Cerebellar nuclear complex (tissue), 1 donor: Measurements from ENCODE around the gene MAJIN.
"Not testable (repeated sequence)": the region's sequence is repeated elsewhere in the genome, so short reads cannot be mapped to it uniquely, and the experiment has no call there.

Source experiments
- DNase-seq, 2 experiments: peaks; one replicate each; lab custom pipeline; 2025; lab: John Stamatoyannopoulos, UW

MAJIN gene, protein sequence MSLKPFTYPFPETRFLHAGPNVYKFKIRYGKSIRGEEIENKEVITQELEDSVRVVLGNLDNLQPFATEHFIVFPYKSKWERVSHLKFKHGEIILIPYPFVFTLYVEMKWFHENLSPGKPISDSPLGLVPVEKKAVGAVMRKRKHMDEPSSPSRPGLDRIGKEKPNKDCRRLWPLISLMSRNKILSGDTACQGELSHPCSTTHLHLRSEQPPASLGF

DNA sequence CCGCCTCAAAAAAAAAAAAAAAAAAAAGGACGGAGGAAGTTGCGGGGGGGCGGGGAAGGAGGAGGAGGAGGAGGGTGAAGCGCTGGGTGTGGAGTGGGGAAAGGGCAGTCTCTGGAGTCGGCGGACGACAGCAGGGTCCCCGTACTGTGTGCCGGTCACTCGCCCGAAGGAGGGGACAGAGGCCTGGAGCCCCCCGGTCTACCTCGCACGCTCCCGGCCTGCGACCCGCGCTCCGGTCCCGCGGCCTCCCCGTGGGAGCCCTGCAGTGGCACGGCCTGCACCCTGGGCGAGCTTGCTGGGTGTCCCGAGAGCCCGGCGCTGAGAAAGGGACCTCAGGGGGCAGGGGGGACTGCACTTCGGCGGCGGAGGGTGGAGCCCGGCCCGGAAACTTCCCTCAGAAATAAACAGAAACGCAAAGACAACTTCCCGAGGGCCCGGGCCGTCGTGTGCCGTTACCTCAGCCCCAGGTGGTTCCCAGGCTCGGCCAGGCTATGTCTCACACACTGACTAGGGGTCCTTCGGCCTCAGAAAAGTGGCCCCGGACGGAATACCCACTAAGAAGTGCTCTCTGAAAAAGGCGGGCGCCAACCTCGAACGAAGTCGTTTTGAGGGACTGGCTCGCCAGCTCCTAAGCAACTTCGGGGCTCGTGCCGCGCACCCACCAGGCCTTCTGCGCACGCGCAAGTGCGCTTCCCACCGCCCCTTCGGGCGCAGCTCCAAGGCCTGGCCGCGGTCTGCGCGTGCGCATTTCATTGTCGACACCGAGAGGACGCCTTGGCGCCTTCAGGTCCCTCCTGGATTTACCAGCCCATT is at the start of gene MAJIN:
Gene MAJIN, minus strand, starts transcription at position 688 of the 813 bp plus-strand sequence. CDS start 12,703 bp downstream, outside the sequence.
- peak in 1 of 2 experiments; percentile 43 for DNase-seq

DNA sequence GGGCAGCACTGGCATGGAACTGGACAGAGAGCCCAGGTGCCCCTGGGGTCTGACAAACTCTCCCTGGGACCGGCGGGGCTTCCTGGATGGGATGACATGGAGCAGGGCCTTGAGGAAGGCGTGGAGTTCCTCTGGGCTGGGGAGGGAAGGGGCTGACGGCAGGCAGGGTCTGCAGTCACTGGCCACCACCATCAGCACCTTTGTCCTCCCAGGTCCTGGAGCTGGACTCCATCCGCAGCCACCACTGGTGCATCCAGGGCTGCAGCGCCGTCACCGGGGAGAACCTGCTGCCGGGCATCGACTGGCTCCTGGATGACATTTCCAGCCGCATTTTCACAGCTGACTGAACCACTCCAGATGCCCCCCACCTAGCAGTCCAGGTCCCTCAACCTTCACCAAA is 49.6 kb upstream of the MAJIN start:
- no peak for DNase-seq

DNA sequence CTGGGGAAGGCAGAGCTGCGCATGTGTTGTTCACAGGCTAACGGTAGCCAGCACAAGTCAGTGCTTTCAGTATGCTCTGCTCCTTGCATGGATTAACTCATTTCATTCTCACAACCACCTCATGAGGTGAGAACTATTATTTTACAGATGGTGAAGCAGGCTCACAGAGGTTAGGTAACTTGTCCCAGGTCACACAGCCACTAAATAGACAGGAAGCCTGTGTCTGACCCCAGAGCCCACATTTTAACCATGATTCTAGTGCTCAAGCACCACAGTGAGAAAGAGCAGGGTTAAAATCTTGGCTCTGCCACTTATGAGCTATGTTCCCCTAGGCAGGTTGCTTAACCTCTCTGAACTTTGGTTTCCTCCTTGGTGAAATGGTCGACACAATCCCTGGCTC is 49.1 kb upstream of the MAJIN start:
- no peak for DNase-seq

DNA sequence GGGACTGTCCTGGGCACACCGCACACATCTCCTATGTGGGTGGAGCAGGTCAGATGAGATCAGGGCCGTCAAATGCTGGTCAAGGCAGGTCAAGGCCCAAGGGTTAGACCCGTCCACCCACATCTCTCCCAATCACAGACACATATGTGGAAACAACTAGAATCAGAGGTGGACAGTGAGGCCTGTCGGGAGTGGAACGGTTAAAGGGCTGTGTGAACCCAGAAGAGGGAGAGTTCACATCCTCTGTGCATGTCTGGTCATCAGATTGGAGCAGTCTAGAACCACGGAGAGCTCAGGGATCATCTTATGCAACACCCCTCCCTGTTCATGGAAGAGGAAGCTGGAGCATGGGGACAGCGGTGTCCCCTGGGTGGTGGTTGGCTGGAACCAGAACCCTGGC is 47.9 kb upstream of the MAJIN start:
- DNase-seq, result no peak

DNA sequence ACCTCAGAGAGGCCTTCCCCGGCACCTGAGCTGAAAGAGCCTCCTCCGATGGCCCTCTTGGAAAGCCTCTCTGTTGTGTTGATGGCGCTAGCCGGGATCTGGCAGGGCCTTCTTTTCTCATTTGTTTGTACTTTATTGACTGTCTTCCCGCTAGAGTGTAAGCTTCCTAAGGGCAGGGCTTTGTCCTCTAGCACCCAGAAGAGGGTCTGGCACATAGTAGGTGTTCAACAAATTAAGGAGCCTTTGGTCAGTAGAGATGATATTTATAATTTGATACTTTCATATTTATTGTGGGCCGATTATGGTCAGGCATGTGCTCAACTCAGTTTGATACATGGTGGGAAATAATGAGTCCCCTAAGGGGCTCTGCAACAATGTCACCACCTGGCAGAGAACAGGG is 46.0 kb upstream of the MAJIN start:
- no peak for DNase-seq

DNA sequence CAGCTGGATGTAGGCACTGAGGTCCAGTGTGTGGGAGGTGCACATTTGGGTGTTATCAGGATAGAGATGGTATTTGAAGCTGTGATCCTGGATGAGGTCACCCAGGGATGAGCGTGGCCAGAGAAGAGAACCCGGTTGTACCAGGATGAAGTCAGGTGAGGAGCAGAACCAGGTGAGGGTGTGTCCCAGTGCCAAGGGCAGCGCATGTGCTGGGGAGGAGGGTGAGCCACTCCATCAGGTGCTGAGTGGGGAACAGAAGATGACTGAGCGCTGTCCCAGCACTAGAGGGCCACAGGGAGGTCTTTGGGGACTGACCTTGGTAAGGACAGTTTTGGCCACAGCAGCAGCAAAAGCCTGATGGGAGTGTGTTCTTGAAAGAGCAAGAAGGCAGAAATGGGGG is 44.8 kb upstream of the MAJIN start:
- no peak for DNase-seq

DNA sequence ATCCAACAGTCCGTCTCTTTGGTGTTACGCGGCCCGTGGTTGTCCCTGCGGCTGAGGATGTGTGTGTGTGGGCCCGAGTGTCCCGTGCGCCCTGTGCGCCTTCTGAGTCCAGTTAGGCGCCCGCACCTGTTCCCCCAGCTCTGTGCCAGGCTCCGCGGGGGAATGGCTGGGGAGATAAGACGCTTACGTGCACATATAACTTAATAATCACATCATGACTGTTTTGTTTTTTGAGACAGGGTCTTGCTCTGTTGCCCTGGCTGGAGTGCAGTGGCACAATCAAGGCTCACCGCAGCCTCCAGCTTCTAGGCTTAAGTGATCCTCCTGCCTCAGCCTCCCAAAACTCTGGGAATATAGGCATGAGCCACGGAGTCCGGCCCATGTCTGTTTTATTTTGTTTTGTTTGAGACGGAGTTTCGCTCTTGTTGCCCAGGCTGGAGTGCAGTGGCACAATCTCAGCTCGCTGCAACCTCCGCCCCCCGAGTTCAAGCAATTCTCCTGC is 42.9 kb upstream of the MAJIN start:
- no peak for DNase-seq

DNA sequence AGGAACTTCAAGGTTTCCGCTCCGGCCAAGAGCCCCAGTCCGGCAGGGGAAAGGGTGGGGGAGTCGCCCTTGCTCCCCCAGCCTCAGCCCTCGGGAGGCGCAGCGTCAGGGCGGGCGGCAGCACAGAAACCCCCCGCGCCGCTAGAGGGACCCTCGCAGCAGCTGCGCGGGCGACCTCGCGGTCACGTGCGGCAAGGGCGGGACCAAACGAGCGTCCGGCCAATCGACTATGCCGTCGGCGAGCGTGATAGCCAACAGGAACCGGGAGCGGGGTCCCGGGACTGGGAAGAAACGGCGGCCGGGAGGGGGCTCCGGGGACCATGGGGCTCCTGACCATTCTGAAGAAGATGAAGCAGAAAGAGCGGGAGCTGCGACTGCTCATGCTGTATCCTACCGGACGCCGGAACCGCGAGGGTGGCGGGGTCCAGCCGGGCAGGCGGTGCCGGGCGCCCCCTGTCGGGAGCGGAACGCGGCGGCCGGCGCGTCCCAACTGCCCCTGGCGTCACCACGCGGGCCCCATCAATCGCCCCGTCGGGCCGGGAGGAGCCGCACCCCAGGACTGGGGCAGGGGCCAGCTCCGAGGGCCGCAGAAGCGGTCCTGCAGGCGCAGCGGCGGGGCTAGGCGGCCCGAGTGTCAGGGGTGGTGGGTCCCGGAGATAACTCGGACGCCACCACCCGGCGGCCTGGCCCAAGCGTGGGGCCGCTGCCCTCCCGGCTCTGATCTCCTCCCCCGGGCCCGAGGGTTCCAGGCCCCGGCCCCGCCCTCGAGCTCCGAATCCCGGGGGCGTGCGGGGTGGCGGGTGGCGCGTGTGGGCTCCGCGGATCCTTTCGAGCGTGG is 42.2 kb upstream of the MAJIN start, which contains the start of gene ARL2:
Gene ARL2, plus strand, starts transcription at position 273 of the 838 bp plus-strand sequence. Its CDS starts 48 bp downstream, at position 321.
- peak in 1 of 2 experiments; percentile 42 for DNase-seq

DNA sequence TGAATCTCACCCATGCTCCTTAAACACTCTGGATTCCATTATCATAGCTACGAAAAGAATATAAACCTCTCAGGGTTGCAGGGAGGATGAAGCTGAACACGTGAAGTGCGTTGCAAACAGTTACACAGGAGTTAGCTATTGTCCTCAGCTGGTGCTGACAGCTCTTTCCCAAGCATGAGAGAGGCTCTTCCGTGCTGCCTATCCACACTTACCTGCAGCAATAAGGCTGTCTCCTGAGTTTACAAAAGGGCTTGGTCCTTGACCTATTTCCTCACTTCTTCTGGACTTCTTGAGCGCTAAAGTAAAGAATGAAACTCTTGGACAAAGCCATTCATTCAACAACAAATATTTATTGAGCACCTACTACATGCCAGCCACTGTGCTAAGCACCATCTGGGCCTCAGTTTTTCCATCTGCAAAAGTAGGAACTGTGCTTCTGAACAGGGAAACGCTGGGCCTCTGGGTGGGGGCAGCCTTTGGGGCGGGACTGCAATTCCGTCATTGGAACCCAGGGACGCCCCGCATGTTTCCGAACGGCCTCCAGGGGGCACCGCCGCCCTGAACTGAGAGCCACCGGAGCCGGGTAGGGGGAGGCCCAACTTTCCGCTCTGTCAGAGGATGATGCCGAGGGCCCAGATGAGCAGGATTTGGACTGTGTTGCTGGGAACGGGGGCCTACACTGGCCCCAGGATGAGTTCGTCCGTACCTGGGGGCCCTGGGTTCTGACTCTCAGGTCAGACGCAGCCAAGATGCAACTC is 41.4 kb upstream of the MAJIN start:
- DNase-seq, result peak in 1 of 2 experiments; percentile 30

DNA sequence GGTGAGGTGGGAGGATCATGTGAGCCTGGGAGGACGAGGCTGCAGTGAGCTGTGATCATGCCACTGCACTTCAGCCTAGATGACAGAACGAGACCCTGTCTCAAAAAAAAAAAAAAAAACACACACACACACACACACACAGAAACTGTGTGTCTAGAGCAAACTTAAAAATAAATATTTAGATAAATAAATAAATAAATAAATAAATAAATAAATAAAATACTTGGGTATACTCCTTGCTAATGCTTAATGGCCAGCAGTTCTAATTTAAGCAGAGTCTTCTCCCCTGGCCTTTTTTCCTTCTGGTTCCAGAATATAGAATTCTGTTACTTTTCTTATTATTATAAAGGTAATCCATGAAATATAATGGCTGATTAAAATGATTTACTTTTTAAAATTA is 37.0 kb upstream of the MAJIN start:
- DNase-seq, result no peak

DNA sequence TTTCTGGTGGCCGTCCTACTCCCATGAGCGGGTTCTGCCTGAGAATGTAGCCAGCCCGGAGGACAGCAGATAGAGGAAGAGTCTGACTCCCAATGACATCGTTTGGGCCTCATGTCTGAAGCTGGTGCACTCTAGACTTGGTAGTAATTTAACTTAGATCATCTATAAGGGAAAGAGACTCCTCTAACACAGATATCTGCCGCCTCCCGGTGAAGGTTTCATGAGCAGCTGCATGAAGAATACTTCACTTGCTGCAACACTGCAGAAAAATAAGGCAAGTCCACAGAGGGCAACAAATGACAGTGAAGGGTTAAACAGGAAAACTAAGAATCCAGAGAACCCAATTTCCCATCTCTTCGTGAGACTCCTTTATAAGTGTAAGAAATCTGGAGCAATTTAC is 36.1 kb upstream of the MAJIN start:
- no peak for DNase-seq

DNA sequence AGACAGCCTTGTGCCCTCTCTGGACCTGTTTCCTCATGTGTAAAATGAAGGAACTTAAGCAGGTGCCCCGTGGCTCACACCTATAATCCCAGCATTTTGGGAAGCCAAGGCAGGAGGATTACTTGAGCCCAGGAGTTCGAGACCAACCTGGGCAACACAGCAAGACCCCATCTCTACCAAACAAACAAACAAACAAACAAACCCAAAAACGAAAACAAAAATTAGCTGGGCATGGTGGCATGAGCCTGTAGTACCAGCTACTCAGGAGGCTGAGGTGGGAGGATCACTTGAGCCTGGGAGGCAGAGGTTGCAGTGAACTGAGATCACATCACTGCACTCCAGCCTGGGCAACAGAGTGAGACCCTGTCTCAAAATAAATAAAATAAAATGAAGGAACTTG is 32.1 kb upstream of the MAJIN start:
- not testable (repeated sequence) for DNase-seq

DNA sequence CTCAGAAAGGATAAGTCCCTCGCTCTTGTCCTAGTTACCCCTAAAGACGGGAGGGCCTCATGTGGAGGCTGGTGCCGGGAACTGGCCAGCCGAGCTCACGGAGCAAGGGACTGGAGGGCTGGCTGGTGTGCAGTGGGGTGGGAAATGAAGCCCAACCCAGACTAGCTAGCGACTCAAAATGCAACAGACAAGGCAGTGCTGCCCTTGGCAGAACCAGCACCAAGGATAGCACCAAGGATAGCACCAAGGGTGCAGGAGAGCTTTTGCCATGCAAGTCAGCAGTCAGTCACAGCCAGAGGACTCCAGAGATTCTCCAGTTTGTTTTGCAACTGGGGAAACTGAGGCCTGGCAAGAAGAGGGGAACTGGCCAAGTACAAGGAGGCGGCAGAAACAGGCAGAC is 31.4 kb upstream of the MAJIN start:
- DNase-seq, result no peak

DNA sequence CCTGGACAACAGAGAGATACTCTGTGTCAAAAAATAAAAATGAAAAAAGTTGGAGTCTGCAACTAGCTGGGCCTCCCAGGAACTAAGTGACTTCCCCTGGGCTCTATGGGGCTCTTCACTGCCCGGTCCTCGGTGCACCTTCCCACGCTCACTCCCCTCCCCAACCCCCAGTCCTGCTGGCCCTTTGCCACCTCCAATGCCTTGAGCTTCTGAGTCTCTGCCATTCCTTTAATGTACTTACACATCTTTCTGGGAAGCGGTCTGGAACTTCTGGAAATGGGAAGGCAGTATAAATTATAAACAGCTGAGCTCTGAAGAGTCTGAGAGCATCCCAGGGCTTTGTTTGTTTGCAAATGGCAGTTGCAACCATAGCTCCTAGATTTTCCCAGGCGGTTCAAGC is 30.8 kb upstream of the MAJIN start:
- DNase-seq, result no peak

DNA sequence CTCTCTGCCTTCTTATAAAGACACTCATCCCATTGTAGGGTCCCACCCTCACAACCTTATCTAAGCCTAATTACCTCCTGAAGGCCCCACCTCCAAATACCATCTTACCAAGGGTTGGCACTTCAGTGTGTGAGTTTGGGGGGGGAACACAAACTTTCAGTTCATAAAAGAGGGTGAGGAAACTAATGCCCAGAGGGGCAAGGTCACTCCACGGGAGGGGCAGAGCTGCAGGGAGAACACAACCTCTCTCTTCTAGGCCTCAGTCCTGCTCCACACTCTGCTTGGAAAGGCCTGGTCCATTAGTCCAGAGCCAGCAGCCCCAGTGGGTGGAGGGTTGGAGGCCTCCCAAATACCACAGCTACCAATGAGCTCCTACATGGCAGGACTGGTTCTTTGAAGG is 27.6 kb upstream of the MAJIN start:
- no peak for DNase-seq

DNA sequence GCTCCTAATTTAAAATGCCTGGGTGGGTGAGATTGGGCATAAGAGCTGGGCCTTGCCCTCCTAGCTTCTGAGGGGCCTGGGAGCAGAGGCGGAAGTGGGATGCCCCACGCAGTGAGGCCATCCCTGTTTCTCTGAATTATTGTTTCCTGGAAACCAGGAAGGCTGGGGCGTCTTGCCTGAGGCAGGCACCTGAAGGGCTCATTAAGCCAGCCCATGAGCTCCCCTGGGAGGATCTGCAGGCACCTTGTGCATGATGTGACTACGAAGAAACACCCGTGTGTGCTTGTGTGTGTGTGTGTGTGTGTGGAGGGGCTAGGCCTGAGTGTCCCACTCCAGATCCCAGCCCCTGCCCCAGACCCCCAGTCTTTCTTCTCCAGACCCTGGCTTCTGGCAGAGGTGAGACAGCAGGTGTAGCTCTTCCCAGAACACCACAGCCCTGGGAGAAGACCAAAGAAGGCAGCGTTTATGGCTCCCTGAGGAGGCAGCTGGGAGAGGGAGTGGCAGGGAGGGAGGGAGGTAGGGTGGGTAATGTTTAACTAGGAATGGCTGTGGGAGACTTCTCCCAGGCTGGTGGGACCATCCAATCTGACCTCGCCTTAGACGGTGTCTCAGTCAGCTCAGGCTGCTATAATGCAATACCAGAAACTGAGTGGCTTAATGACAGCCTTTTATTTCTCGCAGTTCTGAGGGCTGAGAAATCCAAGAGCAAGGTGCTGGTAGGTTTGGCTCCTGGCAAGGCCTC is 27.0 kb upstream of the MAJIN start:
- DNase-seq, result no peak

DNA sequence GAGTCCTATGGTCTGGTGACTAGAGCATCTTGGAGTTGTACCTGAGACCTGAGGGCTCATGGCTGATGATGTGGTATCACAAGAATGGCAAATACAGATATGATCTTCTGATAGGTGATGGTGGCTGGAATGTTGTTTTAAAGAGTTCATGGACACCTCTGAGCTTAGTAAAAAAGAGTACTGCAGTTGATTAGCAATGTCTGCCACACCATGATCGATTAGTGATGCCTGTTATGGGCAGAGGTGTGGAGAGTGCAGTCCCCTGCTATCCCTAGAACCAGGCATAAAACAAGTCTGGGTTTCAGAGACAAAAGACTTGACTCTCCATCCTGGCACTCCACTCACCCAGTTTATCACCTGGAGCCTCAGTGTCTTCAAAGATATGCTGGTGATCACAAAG is 26.2 kb upstream of the MAJIN start:
- DNase-seq, result no peak

DNA sequence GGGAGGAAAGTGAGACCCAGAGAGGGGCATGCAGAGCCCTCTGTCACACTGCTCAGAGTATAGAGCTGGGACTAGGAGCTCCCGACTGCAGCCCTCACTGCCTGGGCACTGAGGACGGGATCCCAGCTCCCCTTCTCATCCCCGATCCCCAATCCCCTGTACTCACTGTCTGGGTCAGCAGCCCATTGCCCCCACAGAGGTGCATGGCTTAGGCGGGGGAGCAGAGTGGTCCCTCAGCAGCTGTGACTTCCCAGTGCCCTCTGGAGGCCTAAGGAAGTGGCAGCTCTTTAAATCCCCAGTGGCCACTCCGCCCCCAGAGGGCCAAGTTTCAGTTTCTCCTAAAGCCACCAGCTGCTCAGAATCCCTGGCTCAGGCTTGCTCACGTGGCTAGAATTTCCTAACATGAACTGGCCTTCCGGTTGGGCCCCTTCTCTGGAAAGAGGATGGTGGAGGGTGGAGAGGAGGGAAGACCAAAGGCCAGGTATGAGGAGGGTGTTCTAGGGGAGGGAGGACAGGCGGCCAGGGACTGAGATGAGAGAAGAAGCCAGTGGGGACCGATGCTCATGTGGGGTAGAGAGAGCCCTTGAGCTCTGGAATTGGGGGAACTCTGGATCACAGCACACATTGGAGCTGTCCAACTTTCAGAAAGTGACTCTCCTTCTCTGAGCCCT is 24.9 kb upstream of the MAJIN start, which contains the start of gene BATF2:
Gene BATF2, minus strand, starts transcription at position 262 of the 671 bp plus-strand sequence. Its CDS starts 57 bp downstream, at position 205.
- no peak for DNase-seq

DNA sequence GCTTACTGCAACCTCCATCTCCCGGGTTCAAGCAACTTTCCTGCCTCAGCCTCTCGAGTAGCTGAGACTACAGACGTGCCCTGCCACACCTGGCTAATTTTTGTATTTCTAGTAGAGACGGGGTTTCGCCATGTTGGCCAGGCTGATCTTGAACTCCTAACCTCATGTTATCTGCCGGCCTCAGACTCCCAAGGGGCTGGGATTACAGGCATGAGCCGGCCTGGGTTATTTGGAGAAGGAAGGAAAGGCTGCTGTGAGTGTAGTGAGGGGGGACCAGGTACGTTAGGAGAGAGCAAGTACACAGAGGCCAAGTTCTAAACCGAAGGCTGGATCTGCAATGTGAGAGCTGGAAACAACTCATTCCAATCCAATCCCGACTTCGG is 24.4 kb upstream of the MAJIN start:
- no peak for DNase-seq

DNA sequence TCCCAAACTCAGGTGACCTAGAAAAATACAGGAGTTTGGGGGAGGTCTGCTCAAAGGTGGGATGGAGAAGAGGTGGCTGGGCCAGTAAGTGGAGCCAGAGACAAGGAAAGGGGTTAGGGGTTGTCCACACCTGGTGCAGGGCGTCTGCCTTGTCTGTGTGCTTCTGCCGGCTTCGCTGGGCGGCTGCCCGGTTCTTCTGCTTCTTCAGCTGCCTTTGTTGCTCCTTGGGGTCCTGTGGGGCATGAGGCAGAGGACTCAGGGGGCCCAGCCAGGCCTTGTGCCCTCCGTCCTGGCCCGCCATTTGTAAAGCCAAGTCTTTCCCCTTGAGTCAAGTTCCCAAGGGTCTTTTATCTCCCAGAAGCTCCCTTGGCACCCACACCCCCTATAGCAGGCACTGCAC is 22.4 kb upstream of the MAJIN start:
- DNase-seq, result no peak
